GM18873 (cell line): ENCODE measurements around the gene NFIX.

ENCODE experiments used
- ATAC-seq: cut with Tn5 transposase; IDR thresholded peaks from one replicate; pipeline ENCODE4 v1.9.1; 2021; ENCODE audit warnings: mild to moderate bottlenecking, moderate library complexity, moderate number of reproducible peaks; ENCODE audit not compliant: unreplicated experiment, low FRiP score

NFIX gene

DNA sequence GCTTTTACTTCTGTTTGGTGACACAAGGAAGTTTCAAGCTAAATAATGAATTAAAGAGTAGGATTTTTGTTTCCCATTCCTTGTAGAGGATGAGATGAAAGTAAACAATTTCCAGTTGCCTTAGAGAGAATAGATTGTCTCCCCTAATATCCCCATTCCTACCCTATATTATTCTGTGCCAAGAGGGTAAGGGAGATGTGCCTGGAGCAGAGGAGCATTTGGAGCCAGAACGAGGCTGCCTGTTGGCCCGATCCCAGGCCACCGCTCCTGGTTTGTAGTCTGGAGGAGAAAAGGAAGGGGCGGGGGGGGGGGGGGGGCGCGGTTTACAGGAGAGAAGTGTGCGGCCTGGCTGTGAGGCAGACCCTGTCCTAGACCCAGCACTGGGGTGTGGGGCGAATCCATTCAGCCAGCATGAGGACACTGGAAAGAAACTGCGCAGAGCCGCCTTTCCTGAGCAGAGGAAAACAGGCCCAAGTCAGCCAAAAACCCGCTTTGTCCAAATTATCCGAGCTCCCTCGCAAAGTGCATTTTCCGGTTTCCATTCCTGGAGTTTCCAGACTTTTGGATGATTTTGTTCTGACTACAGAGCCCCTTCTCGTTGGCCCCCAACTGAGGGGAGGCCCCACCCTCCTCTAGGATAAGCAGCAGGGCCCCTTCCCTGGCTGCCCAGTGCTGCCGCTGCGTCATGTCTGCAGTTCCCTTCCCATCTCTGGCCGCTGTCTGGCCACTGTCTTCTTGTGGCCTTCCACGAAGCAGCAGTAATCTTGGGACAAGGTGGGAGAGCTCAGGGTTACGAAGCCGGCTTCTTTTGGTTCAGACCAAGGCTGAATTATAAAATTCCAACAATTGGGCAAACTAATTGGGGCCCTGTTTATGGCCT is 23.0 kb downstream of the NFIX start:
- ATAC-seq, result no peak

GRCh38 chr19:13019332-13019731 is 24.1 kb downstream of the NFIX start:
- ATAC-seq, result no peak

DNA sequence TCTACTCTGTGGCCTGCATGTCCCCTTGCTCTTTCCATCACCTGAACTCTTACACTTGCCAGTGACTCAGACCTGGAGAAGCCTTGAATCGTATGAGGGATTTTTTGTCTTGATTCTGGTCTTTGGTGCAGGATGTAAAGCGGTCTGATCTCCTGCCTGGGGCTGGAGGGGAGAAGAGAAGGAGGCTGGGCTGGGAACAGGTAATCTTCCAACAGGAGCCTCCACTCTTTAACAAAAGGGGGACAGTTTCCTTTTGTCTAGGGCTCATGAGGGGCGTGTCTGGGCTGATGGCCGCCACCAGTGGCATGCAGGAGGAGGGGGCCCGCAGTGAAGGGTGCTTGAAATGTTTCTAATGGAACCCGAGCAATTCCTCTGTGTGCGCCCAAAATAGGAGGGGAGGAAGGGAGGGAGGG is 24.7 kb downstream of the NFIX start:
- ATAC-seq, result no peak

GRCh38 chr19:13022111-13022858 is 27.0 kb downstream of the NFIX start:
- no peak for ATAC-seq

DNA sequence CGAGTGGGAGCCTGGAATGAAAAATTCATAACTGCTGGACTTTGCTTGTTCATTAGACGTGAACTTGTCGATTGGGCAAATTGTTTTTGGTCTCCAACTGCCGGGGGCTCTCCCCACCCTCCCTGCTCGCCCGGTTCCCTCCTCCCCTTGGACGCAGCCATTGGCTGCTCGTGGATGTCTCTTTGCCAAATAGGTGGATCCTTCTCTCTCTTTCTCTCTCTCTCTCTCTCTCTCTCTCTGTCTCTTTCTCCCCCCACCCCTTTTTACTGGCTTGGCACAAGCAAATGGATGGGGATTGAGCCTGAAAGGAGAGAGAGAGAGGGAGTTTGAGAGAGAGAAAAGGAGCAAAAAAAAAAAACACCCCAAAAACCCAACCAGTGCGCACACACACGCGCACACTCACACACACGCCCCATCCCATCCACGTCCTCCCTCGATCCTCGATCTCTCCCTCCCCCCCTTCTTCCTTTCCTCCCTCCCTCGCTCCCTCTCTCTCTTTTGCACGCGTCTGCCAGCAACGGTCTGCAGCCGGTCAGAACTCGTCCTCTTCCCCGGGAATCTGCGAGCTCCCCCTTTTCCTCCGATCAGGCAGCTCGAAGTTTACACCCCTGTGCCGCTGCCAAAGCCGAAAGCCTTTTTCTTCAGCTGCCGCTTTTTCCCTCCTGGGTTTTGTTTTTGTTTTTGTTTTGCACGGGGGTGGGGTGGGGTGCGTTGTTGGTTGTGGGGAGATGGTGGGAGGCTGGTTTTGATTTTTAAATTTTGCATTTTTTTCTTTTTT is 27.8 kb downstream of the NFIX start:
- ATAC-seq, result no peak

GRCh38 chr19:13023656-13024055 is 28.4 kb downstream of the NFIX start:
- no peak for ATAC-seq

DNA sequence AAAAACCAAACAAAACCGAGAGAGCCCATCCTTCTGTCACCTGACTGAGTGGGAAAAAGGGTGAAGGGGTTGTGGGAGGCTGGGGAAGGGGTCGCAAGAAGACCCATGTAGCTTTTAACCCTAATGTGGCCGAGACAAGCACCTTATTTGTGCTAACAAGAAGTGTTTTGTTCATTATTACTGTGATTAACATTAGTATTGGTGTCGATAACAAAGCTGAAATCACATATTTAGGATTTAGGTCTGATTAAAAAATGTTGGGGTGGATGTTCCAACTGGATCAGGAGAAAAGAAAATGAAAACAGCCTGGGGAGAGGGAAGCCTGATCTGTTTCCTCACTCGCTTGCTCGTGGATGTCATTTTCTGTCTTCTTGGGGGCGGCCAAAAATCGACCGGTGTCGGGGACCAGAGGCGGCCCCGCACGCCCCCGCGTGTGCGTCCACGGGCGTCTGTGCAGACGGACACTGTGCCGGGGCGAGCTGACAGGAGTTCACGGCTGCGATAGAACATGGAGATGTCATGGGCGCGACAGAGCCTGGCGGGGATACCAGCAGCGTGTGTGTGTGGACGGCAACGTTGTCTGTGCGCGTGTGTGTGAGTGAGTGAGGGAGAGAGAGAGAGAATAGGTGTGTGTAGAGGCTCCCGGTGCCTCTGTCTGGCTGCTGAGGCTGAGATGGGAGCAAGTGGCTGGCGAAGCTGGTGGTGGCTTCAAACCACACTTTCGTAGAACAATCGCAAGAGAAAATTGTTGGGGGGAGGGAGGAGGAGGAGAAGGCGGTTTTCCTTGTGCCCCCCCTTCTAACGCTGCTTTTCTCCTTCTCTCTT is 29.1 kb downstream of the NFIX start:
- no peak for ATAC-seq

- no peak for ATAC-seq
Observed at GRCh38 chr19:13024951-13025697, 29.8 kb downstream of the NFIX start.

- no peak for ATAC-seq
Observed at GRCh38 chr19:13025819-13026456, 30.7 kb downstream of the NFIX start.

- no peak for ATAC-seq
Observed at GRCh38 chr19:13026462-13027370, 31.4 kb downstream of the NFIX start.

DNA sequence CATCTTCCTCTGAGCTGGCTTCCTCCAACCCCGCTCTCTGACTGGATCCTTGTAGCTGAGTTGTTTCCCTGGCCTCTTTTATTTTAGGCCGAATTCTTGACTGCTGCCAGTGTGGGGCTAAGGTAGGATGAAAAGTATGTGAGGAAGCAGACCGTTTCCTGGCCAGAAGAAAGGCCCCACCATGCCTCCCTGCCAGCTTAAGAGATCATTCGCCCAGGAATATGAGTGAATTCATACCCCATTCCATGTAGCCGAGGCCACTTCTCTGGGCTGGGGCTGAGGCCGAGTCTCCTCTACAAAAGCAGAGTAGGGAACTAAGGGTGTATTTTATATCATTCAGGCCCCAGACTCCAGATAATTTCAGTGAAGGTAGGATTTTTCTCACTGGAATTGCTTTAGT is 32.3 kb downstream of the NFIX start:
- no peak for ATAC-seq

DNA sequence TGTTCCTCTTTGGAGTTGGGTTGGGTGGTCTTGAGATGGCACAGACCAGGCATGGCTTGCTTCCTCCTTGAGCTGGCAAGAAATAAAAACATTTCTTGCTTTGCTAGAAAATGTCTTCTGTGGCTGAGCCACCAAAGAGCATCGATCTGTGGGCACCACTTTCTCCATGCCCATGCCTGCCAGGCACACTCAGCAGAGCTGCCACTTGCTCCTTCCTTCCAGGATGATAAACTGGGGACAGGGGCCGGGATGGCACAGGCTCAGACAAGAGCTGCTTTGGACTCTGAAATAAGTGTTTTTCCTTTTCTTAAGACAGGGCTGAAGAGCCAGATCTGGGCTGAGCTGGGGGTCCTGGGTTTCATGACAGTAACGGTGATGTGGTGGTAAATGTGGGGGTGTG is 32.8 kb downstream of the NFIX start:
- no peak for ATAC-seq

DNA sequence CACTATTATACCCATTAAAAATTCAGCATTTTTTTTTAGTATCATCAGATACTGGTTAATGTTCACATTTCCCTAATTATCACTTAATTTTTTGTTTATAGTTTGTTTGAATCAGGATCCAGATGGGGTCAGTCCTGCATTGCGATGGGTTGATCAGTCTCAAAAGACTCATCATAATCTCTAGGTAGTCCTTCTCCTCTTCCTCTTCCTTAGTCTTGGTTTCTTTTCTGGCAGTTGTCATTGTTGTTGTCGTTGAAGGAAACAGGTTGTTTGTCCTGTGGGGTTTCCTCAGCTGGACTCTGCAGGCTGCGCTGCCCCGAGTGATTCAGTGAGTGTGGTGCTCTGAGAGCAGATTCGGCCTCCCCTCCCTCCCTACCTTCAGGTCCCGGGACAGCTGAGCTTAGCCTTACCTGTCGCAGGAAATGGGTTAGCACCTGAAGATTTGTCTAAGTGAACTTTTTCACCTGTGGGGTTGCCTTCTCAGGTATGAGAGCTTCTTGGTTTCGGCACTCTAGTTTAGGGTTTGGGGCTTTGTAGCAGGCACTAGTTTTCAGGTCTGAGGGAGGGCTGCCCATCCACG is 34.1 kb downstream of the NFIX start:
- no peak for ATAC-seq

- ATAC-seq, result no peak
Observed at GRCh38 chr19:13029893-13030292, 34.6 kb downstream of the NFIX start.

DNA sequence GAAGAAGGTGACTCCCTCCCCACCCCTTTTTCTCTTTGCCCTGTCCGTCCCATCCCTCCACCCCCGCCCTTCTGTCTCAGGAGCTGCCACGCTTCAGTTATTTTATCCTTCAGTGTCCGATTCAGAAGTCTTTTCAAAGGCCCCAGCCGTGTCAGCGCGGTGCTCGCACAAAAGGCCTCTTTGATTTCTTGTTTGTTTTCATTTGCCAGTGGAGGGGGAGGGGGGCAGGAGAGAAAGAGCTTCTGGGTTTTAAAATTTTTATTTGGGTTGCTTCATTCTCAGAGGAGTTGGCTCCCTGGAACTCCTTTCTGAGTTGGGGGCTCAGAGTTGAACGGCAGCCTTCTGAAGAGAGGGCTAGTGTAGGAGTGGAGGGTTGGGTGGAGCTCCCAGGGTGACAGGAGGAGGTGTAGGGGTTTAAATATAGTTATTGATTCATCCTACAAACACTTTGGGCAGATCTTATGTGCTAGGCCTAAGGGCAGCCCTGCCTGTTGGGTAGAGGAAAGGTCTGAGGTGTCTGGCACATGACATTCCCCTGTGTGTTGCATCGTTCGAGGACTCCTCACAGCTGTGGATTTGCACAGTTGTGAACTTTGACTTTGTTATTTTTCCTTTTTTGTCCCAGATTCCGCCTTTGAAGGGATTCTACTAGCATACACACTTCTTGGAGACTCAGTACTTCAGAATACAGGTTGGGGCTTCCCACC is 36.8 kb downstream of the NFIX start:
- no peak for ATAC-seq

DNA sequence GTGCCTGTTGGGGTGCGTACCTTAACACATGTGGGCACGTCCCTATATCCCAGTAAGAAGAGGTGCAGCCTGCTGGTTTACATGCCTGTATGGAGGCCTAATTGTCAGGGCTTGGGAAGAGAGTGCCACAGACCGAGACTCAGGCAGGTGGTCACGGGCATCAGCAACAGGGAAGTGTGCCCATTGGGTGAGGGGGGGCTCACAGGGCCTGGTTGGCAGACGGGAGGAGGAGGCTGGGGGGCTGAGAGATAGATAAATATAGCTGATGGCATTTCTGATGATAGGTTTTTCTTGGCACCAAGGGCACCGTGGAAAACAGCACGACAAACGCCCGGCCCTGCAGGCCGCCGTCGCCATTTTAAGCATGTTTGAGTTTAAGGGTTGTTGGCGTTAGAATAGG is 37.6 kb downstream of the NFIX start:
- ATAC-seq, result no peak

DNA sequence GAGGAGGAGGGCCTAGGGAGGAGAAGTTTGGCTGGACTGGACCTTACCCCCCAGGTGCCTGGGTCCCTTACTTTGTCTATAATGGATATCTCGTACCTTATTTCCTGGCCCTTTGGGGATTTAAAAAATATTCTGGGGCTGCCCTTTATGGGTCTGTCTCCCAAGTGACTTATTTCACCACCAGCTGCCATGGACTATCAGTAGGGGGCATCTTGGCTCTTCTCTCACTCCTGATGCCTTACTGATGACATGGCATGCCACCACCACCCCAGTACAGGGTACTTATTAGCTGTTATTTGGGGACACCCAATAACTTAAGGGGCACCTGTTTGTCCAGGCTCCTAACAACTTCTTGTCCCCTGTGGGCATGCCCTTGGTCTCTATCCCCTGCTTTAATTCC is 38.0 kb downstream of the NFIX start:
- no peak for ATAC-seq
